Astrocyte (in vitro differentiated cells and primary cell): ENCODE results near the gene POLR1C. TPM values are rescaled to one million over a fixed set of nuclear protein-coding genes. Genes with fewer than 3 reads are reported as not detected.

Experiments
- DNase-seq: peaks from one replicate; pipeline ENCODE4 v3.0.0-alpha.2; 2010; ENCODE audit warnings: low read depth
- FAIRE-seq: peaks from 2 replicates; lab custom pipeline; 2011; peaks lifted over from hg19 to GRCh38; lab: Jason Lieb, UNC
- H2AFZ ChIP-seq: 2 replicates; pipeline ENCODE4 v1.6.0; 2012; ENCODE audit warnings: low read depth, low read length, inconsistent platforms
- H3K27ac ChIP-seq: 2 replicates; pipeline ENCODE4 v1.5.1; 2011; ENCODE audit warnings: low read depth, low read length, inconsistent platforms
- H3K27me3 ChIP-seq: 2 replicates; pipeline ENCODE4 v1.6.0; 2011; ENCODE audit warnings: low read length, inconsistent platforms; ENCODE audit not compliant: insufficient read depth
- H3K36me3 ChIP-seq: 2 replicates; pipeline ENCODE4 v1.5.1; 2011; ENCODE audit warnings: low read length, inconsistent platforms; ENCODE audit not compliant: insufficient read depth
- H3K4me1 ChIP-seq: 2 replicates; pipeline ENCODE4 v1.5.1; 2011; ENCODE audit warnings: low read length, inconsistent platforms; ENCODE audit not compliant: insufficient read depth
- H3K4me2 ChIP-seq: 2 replicates; pipeline ENCODE4 v1.6.0; 2012; ENCODE audit warnings: low read length, inconsistent platforms
- H3K4me3 ChIP-seq: 2 replicates; pipeline ENCODE4 v1.5.1; 2011; ENCODE audit warnings: low read depth, mild to moderate bottlenecking, low read length, inconsistent platforms; ENCODE audit not compliant: insufficient read depth
- H3K79me2 ChIP-seq: 2 replicates; pipeline ENCODE4 v1.6.0; 2012; ENCODE audit warnings: mild to moderate bottlenecking, low read length, inconsistent platforms; ENCODE audit not compliant: insufficient read depth
- H3K9ac ChIP-seq: 2 replicates; pipeline ENCODE4 v1.6.0; 2012; ENCODE audit warnings: mild to moderate bottlenecking, low read length, inconsistent platforms
- H3K9me3 ChIP-seq: 2 replicates; pipeline ENCODE4 v1.5.1; 2012; ENCODE audit warnings: low read depth, mild to moderate bottlenecking, low read length, inconsistent platforms; ENCODE audit not compliant: insufficient read depth
- H4K20me1 ChIP-seq: 2 replicates; pipeline ENCODE4 v1.6.0; 2012; ENCODE audit warnings: low read length, inconsistent platforms; ENCODE audit not compliant: insufficient read depth
- H3K27ac Mint-ChIP-seq: one replicate; pipeline ENCODE4 v1.8.0; 2021; ENCODE audit warnings: mild to moderate bottlenecking, mixed read lengths; ENCODE audit not compliant: unreplicated experiment
- H3K27me3 Mint-ChIP-seq: one replicate; pipeline ENCODE4 v1.8.0; 2021; ENCODE audit warnings: low read depth, mixed read lengths; ENCODE audit not compliant: unreplicated experiment
- H3K36me3 Mint-ChIP-seq: one replicate; pipeline ENCODE4 v1.8.0; 2021; ENCODE audit warnings: low read depth, mixed read lengths; ENCODE audit not compliant: unreplicated experiment
- H3K4me1 Mint-ChIP-seq: one replicate; pipeline ENCODE4 v1.8.0; 2021; ENCODE audit warnings: low read depth, mixed read lengths; ENCODE audit not compliant: unreplicated experiment
- H3K4me3 Mint-ChIP-seq: one replicate; pipeline ENCODE4 v1.8.0; 2021; ENCODE audit warnings: mild to moderate bottlenecking, moderate library complexity, mixed read lengths; ENCODE audit not compliant: unreplicated experiment
- H3K9me3 Mint-ChIP-seq: one replicate; pipeline ENCODE4 v1.8.0; 2021; ENCODE audit warnings: mild to moderate bottlenecking, mixed read lengths; ENCODE audit not compliant: unreplicated experiment
- CTCF ChIP-seq: IDR thresholded peaks from 2 replicates; pipeline ENCODE4 v1.5.1; 2011; ENCODE audit warnings: low read depth, mild to moderate bottlenecking, inconsistent platforms, low read length, moderate library complexity; ENCODE audit not compliant: insufficient read depth
- EZH2 ChIP-seq: IDR thresholded peaks from 2 replicates; pipeline ENCODE4 v1.6.1; 2012; ENCODE audit warnings: mild to moderate bottlenecking, low read length, inconsistent platforms; ENCODE audit not compliant: insufficient read depth
- total RNA-seq: library from RNA; stranded (reverse); gene quantifications from 2 replicates; pipeline ENCODE4 v1.2.1, GENCODE V29; 2021

POLR1C gene
- total RNA-seq, 1 donor from 2014 or later: 41.8 TPM

- Histone ChIP-seq H2AFZ (no peak overlapping the region), H3K4me2 (no peak overlapping the region), H3K4me3 (no peak overlapping the region), H3K9ac (no peak overlapping the region), H3K79me2 (peaks cover 55% of the 10 kb centered on the region), H3K27ac (no peak overlapping the region), H3K36me3 (peaks cover 59% of the 10 kb centered on the region), H3K4me1 (peaks cover 17% of the 10 kb centered on the region), H3K9me3 (no peaks in the 10 kb centered on the region), H4K20me1 (peaks cover 61% of the 10 kb centered on the region), H3K27me3 (no peaks in the 10 kb centered on the region)
- H3K27ac Mint-ChIP-seq: no peak overlapping the region
- no peak for TF ChIP-seq EZH2
- H3K4me1 Mint-ChIP-seq: peaks cover 5% of the 10 kb centered on the region
- no peaks in the 10 kb centered on the region for H3K9me3 Mint-ChIP-seq
- DNase-seq: no peak
- no peak for FAIRE-seq
- no peaks in the 10 kb centered on the region for H3K27me3 Mint-ChIP-seq
- H3K4me3 Mint-ChIP-seq: no peak overlapping the region
- H3K36me3 Mint-ChIP-seq: peaks cover 20% of the 10 kb centered on the region
Observed at GRCh38 chr6:43520097-43520496, 3.2 kb downstream of the POLR1C start.

- TF ChIP-seq EZH2 (no peak), CTCF (no peak)
- no peak overlapping the region for H3K27ac Mint-ChIP-seq
- no peak overlapping the region for H2AFZ ChIP-seq
- DNase-seq (no peak), FAIRE-seq (no peak)
- H3K4me2 ChIP-seq: no peak overlapping the region
- no peaks in the 10 kb centered on the region for H3K4me1 Mint-ChIP-seq
- peaks cover 54% of the 10 kb centered on the region for H4K20me1 ChIP-seq
- H3K4me3 ChIP-seq: no peak overlapping the region
- H3K9me3 ChIP-seq: no peaks in the 10 kb centered on the region
- H3K4me3 Mint-ChIP-seq: no peak overlapping the region
- no peak overlapping the region for H3K27ac ChIP-seq
- peaks cover 8% of the 10 kb centered on the region for H3K4me1 ChIP-seq
- peaks cover 25% of the 10 kb centered on the region for H3K36me3 Mint-ChIP-seq
- no peaks in the 10 kb centered on the region for H3K9me3 Mint-ChIP-seq
- no peaks in the 10 kb centered on the region for H3K27me3 Mint-ChIP-seq
- no peaks in the 10 kb centered on the region for H3K27me3 ChIP-seq
- H3K36me3 ChIP-seq: peaks cover 67% of the 10 kb centered on the region
- H3K9ac ChIP-seq: no peak overlapping the region
- peaks cover 38% of the 10 kb centered on the region for H3K79me2 ChIP-seq
Observed at GRCh38 chr6:43521836-43522235, 4.9 kb downstream of the POLR1C start.

GRCh38 chr6:43522547-43523261 is 5.8 kb downstream of the POLR1C start:
- DNase-seq (no peak), FAIRE-seq (no peak)
- no peak overlapping the region for H3K4me3 ChIP-seq
- no peaks in the 10 kb centered on the region for H3K27me3 Mint-ChIP-seq
- no peaks in the 10 kb centered on the region for H3K9me3 ChIP-seq
- no peak overlapping the region for H3K27ac Mint-ChIP-seq
- H3K9ac ChIP-seq: no peak overlapping the region
- no peak for TF ChIP-seq EZH2
- no peak for TF ChIP-seq CTCF
- H3K36me3 Mint-ChIP-seq: peaks cover 30% of the 10 kb centered on the region
- peaks cover 73% of the 10 kb centered on the region for H3K36me3 ChIP-seq
- no peak overlapping the region for H2AFZ ChIP-seq
- H3K79me2 ChIP-seq: peaks cover 29% of the 10 kb centered on the region
- H3K27ac ChIP-seq: no peak overlapping the region
- H3K4me1 Mint-ChIP-seq: no peaks in the 10 kb centered on the region
- H3K4me1 ChIP-seq: peaks cover 8% of the 10 kb centered on the region
- H3K27me3 ChIP-seq: no peaks in the 10 kb centered on the region
- H4K20me1 ChIP-seq: peaks cover 50% of the 10 kb centered on the region
- H3K4me3 Mint-ChIP-seq: no peak overlapping the region
- H3K4me2 ChIP-seq: no peak overlapping the region
- no peaks in the 10 kb centered on the region for H3K9me3 Mint-ChIP-seq
